ENCODE results near the gene ZNF474. TPM values are rescaled to one million over a fixed set of nuclear protein-coding genes. Genes with fewer than 3 reads are reported as not detected.

ZNF474 gene
- total RNA-seq, 1 donor from 2014 or later, result 0.26 TPM

DNA sequence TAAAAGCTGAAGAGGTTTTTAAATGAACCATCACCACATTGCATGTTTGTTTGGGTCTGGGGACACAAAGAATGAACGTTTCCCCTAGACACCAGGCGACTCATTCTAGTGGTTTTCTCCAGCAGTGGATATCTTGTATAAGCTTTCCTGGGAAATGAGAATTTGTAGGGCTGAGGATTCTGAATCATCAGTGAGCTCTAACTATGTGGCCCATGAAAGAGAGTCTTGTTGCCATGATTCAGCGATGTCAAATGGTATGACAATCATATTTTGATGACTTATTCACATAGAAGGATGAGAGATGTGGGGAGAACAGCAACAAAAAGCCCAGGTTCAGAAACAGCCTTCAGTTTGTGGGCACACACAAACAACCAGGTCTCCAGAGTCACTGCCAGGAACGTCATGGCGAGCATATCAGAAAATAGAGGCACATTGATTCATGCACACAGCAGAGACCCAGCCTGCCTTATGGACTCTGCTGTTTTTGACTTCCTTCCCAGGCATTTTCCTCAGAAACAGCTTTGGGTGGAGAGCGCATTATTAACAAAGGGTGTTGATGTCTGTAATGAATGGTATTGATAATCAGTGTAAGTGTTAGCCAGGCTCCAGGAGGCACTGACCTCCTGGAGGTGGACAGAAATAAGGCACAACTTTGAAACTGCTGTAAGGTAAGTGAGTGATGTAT, 13.3 kb downstream of the ZNF474 start:
- DNase-seq (ENCODE audit: low read depth), result peak; percentile 95
- no peaks in the 10 kb centered on the region for H3K27me3 ChIP-seq (ENCODE audit: control insufficient read depth, insufficient read depth, low read length)
- no peak overlapping the region for H3K4me3 ChIP-seq (ENCODE audit: low read depth, low read length)
- no peaks in the 10 kb centered on the region for H3K36me3 ChIP-seq (ENCODE audit: control insufficient read depth, insufficient read depth, low read length)
- peak; percentile 80 for FAIRE-seq
- TF ChIP-seq, protein P1, sequence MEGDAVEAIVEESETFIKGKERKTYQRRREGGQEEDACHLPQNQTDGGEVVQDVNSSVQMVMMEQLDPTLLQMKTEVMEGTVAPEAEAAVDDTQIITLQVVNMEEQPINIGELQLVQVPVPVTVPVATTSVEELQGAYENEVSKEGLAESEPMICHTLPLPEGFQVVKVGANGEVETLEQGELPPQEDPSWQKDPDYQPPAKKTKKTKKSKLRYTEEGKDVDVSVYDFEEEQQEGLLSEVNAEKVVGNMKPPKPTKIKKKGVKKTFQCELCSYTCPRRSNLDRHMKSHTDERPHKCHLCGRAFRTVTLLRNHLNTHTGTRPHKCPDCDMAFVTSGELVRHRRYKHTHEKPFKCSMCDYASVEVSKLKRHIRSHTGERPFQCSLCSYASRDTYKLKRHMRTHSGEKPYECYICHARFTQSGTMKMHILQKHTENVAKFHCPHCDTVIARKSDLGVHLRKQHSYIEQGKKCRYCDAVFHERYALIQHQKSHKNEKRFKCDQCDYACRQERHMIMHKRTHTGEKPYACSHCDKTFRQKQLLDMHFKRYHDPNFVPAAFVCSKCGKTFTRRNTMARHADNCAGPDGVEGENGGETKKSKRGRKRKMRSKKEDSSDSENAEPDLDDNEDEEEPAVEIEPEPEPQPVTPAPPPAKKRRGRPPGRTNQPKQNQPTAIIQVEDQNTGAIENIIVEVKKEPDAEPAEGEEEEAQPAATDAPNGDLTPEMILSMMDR (IDR thresholded peaks at IDR 0.05; ENCODE audit: insufficient read depth, low read length, severe bottlenecking), result no peak

DNA sequence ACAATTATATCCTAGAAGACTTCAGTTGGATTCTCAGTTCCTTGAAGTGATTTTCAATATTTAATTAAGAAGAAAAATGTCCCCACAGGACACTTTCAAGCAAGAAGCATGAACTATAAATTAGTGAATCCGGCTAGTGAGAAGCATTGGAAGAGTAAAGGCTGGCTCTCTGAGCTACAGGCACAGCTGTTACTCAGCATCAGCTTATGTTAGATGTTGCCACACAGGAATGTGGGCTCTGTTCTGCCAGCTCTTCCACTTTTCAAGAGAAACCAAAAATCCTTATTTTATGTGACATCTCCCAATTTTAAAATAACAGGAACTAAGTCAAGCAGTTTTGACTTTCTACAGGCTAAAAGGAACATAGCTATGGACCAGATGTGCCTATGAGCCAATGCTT, 14.9 kb downstream of the ZNF474 start:
- no peaks in the 10 kb centered on the region for H3K27me3 ChIP-seq (ENCODE audit: control insufficient read depth, insufficient read depth, low read length)
- DNase-seq (ENCODE audit: low read depth), result no peak
- no peaks in the 10 kb centered on the region for H3K36me3 ChIP-seq (ENCODE audit: control insufficient read depth, insufficient read depth, low read length)
- TF ChIP-seq, protein P1 (IDR thresholded peaks at IDR 0.05; ENCODE audit: insufficient read depth, low read length, severe bottlenecking), result no peak
- FAIRE-seq, result no peak
- no peak overlapping the region for H3K4me3 ChIP-seq (ENCODE audit: low read depth, low read length)

DNA sequence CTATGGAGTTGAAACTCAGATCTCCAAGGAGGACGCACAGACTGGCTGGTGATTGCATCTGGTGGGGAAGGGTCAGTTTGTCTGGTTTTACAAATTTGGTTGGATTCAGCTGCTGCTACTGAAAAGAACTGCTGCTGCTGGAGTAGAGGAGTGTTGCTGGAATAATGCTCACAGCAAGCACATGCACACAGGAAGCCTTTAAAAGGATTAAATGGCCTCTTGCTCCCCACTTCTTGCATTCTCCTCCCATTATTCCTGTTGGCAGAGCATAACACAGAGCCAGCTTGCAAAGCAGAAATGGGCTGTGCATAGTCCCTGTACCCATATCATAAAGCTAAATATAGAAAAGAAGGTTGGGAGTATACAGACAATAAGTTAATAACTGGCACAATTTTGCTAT, 16.6 kb downstream of the ZNF474 start:
- FAIRE-seq, result no peak
- no peaks in the 10 kb centered on the region for H3K36me3 ChIP-seq (ENCODE audit: control insufficient read depth, insufficient read depth, low read length)

DNA sequence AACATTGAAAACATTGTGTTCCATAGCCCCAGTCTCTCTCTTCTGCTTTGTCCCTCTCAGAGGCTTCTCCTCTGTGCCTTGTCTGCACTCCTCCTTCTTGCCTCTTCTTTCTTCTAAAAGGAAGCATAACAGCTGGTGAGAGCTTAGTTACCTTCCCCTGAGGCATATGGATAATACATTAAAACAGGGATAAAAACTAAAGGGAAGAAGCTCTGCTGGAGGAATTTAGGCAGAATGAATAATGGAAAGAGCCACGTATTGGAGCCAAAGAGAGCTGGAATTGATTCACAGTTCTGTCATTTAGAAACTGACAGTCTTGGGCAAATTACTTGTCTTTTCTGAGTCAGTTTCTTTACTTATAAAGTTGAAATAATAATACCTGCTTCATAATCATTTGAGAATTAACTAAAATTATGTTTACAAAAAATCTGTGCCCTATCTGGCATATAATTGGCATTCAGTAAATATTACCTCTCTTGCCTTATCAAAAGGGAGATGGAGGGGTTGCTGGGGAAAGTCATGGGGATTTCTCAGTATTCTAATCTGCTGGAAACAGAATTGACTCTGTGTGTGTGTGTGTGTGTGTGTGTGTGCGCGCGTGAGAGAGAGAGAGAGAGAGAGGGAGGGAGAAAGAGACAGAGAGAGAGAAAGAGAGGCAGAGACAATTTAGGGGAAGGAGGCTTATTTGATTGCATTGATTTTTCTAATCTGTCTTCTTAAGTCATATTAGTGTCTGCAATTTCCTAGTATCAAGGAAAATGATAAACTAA, 20.2 kb downstream of the ZNF474 start:
- no peaks in the 10 kb centered on the region for H3K27me3 ChIP-seq (ENCODE audit: control insufficient read depth, insufficient read depth, low read length)
- FAIRE-seq (no peak), DNase-seq (ENCODE audit: low read depth) (no peak)
- TF ChIP-seq, protein P1 (IDR thresholded peaks at IDR 0.05; ENCODE audit: insufficient read depth, low read length, severe bottlenecking), result no peak
- no peak overlapping the region for H3K4me3 ChIP-seq (ENCODE audit: low read depth, low read length)
- H3K36me3 ChIP-seq (ENCODE audit: control insufficient read depth, insufficient read depth, low read length), result no peaks in the 10 kb centered on the region

More for the DNA sequence above, 16.6 kb downstream of the ZNF474 start:
- TF ChIP-seq, protein P1 (IDR thresholded peaks at IDR 0.05; ENCODE audit: insufficient read depth, low read length, severe bottlenecking), result no peak
- Histone ChIP-seq H3K4me3 (ENCODE audit: low read depth, low read length) (no peak overlapping the region), H3K27me3 (ENCODE audit: control insufficient read depth, insufficient read depth, low read length) (no peaks in the 10 kb centered on the region)
- no peak for DNase-seq (ENCODE audit: low read depth)

DNA sequence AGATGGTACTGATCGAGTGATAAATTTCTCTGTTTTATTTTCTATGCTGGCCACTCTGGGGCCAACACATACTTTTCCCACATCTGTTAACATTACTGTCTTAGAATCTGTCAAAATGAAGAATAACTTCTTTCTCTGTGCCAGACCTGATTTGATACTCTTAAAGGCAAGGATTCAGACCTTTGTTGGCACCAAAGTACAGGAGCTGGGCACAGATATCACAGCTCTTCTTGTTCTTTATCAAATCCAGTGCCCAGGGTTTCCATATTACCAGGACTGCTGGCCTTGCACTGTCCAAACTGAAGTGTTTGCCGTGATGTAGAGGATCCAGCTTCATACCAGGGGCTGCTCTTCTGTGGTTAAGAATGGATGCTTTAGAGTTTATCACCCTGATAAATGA, 20.9 kb downstream of the ZNF474 start:
- DNase-seq (ENCODE audit: low read depth), result no peak
- Histone ChIP-seq H3K27me3 (ENCODE audit: control insufficient read depth, insufficient read depth, low read length) (no peaks in the 10 kb centered on the region), H3K36me3 (ENCODE audit: control insufficient read depth, insufficient read depth, low read length) (no peaks in the 10 kb centered on the region), H3K4me3 (ENCODE audit: low read depth, low read length) (no peak overlapping the region)
- TF ChIP-seq, protein P1 (IDR thresholded peaks at IDR 0.05; ENCODE audit: insufficient read depth, low read length, severe bottlenecking), result no peak
- no peak for FAIRE-seq

Measured in bronchial epithelial cell (primary cell).